Posterior cingulate gyrus (tissue), 11 donors: ENCODE measurements around the gene SLC66A2.
A peak's percentile ranks its signal among the peaks of the same experiment; 100 is the strongest.

ENCODE experiments used
- DNase-seq, 10 donors: peaks; one replicate each; pipeline versions ENCODE4 v3.0.0 to v3.0.0-alpha.2; 2020 to 2021; ENCODE audit warnings: mixed read lengths in 3 of 10
- intact Hi-C: fragments of 100-400 bp; cut with DNase I; formaldehyde crosslinking; loops from one replicate; pipeline ENCODE4 v1.15.1; 2023

The SLC66A2 gene

GRCh38 chr18:79940814-79941472, 10.5 kb downstream of the SLC66A2 start:
- peak in 4 of 10 donors; percentile 5 to 69 (median 33) for DNase-seq
- intact Hi-C loops, result no loop called here

- intact Hi-C loops, result no loop called here
- peak in 4 of 10 donors; percentile 2 to 71 (median 25) for DNase-seq
Observed at GRCh38 chr18:79940126-79940813, 11.2 kb downstream of the SLC66A2 start.

GRCh38 chr18:79939096-79939495, 12.4 kb downstream of the SLC66A2 start:
- DNase-seq, result peak in 3 of 10 donors; percentile 5 to 9 (median 7)
- intact Hi-C loops, result no loop called here

GRCh38 chr18:79938196-79938595, 13.3 kb downstream of the SLC66A2 start:
- intact Hi-C loops, result no loop called here
- peak in 5 of 10 donors; percentile 2 to 60 (median 49) for DNase-seq

GRCh38 chr18:79937103-79937860, 14.2 kb downstream of the SLC66A2 start:
- intact Hi-C loops, result no loop called here

GRCh38 chr18:79936641-79937040, 14.8 kb downstream of the SLC66A2 start:
- peak in 4 of 10 donors; percentile 5 to 49 (median 30) for DNase-seq

More at GRCh38 chr18:79937103-79937860, 14.2 kb downstream of the SLC66A2 start:
- peak in 7 of 10 donors; percentile 1 to 51 (median 14) for DNase-seq

GRCh38 chr18:79935925-79936324, 15.5 kb downstream of the SLC66A2 start:
- peak in 7 of 10 donors; percentile 3 to 44 (median 7) for DNase-seq
- intact Hi-C loops, result no loop called here

More at GRCh38 chr18:79936641-79937040, 14.8 kb downstream of the SLC66A2 start:
- intact Hi-C loops, result no loop called here

GRCh38 chr18:79935499-79935898, 16.0 kb downstream of the SLC66A2 start:
- intact Hi-C loops, result no loop called here
- DNase-seq, result peak in 6 of 10 donors; percentile 1 to 24 (median 4)

GRCh38 chr18:79935098-79935480, 16.4 kb downstream of the SLC66A2 start:
- intact Hi-C loops, result no loop called here
- DNase-seq, result peak in 6 of 10 donors; percentile 5 to 81 (median 14)

- peak in 6 of 10 donors; percentile 2 to 77 (median 39) for DNase-seq
- intact Hi-C loops, result no loop called here
Observed at GRCh38 chr18:79934311-79935097, 16.9 kb downstream of the SLC66A2 start.

GRCh38 chr18:79933765-79934164, 17.7 kb downstream of the SLC66A2 start:
- intact Hi-C loops, result no loop called here
- DNase-seq, result peak in 5 of 10 donors; percentile 9 to 87 (median 72)

- DNase-seq, result no peak
- intact Hi-C loops, result no loop called here
Observed at GRCh38 chr18:79932907-79933306, 18.5 kb downstream of the SLC66A2 start.

- DNase-seq, result peak in 2 of 10 donors; percentile 5 to 48
- intact Hi-C loops, result no loop called here
Observed at GRCh38 chr18:79931475-79931874, 20.0 kb downstream of the SLC66A2 start.

GRCh38 chr18:79930020-79930642, 21.3 kb downstream of the SLC66A2 start:
- intact Hi-C loops, result no loop called here
- no peak for DNase-seq

- DNase-seq, result peak in 1 of 10 donors; percentile 77
- intact Hi-C loops, result no loop called here
Observed at GRCh38 chr18:79928563-79928960, 22.9 kb downstream of the SLC66A2 start.

GRCh38 chr18:79927607-79928562, 23.6 kb downstream of the SLC66A2 start:
- peak in 5 of 10 donors; percentile 4 to 80 (median 70) for DNase-seq
- intact Hi-C loops, result no loop called here

GRCh38 chr18:79926715-79927606, 24.5 kb downstream of the SLC66A2 start:
- intact Hi-C loops, result no loop called here
- DNase-seq, result peak in 5 of 10 donors; percentile 4 to 80 (median 53)
